HFFc6 (cell line): ENCODE results near the gene C10orf95. TPM values are rescaled to one million over a fixed set of nuclear protein-coding genes. Genes with fewer than 3 reads are reported as not detected.
A peak's percentile ranks its signal among the peaks of the same experiment; 100 is the strongest.

Experiments used
- DNase-seq: peaks from one replicate; pipeline ENCODE4 v3.0.0-alpha.2; 2018
- H3K27ac Mint-ChIP-seq: 2 replicates; pipeline ENCODE4 v1.8.0; 2020; ENCODE audit warnings: mild to moderate bottlenecking, mixed read lengths
- H3K27me3 Mint-ChIP-seq: 2 replicates; pipeline ENCODE4 v1.8.0; 2021; ENCODE audit warnings: mild to moderate bottlenecking, moderate library complexity, mixed read lengths; ENCODE audit not compliant: insufficient read depth
- H3K36me3 Mint-ChIP-seq: 2 replicates; pipeline ENCODE4 v1.8.0; 2021; ENCODE audit warnings: low read depth, mixed read lengths
- H3K4me1 Mint-ChIP-seq: 2 replicates; pipeline ENCODE4 v1.8.0; 2020; ENCODE audit warnings: low read depth, mixed read lengths
- H3K4me3 Mint-ChIP-seq: 2 replicates; pipeline ENCODE4 v1.8.0; 2020; ENCODE audit warnings: mild to moderate bottlenecking, moderate library complexity, mixed read lengths
- H3K9me3 Mint-ChIP-seq: 2 replicates; pipeline ENCODE4 v1.8.0; 2020; ENCODE audit warnings: mild to moderate bottlenecking, mixed read lengths
- total RNA-seq, 6 experiments: library from RNA; stranded (reverse); fragmentation: NEBNext Ultra II Directional; extraction: Animal tissue kit (Norgen Biotek cat#: 25700); gene quantifications; 2 replicates in 1 of 6; 3 replicates in 5 of 6; pipeline ENCODE4 v1.2.3, GENCODE V29; 2021
- TF ChIP-seq, protein P1 (sequence below): fragments of 200-600 bp; sonication (generic); IDR thresholded peaks from 2 replicates; pipeline ENCODE4 v1.5.0; 2021; ENCODE audit warnings: antibody characterized with exemption, mild to moderate bottlenecking

The C10orf95 gene
- total RNA-seq, 6 experiments from 2014 or later, result 0.12 TPM; not detected in 5

DNA sequence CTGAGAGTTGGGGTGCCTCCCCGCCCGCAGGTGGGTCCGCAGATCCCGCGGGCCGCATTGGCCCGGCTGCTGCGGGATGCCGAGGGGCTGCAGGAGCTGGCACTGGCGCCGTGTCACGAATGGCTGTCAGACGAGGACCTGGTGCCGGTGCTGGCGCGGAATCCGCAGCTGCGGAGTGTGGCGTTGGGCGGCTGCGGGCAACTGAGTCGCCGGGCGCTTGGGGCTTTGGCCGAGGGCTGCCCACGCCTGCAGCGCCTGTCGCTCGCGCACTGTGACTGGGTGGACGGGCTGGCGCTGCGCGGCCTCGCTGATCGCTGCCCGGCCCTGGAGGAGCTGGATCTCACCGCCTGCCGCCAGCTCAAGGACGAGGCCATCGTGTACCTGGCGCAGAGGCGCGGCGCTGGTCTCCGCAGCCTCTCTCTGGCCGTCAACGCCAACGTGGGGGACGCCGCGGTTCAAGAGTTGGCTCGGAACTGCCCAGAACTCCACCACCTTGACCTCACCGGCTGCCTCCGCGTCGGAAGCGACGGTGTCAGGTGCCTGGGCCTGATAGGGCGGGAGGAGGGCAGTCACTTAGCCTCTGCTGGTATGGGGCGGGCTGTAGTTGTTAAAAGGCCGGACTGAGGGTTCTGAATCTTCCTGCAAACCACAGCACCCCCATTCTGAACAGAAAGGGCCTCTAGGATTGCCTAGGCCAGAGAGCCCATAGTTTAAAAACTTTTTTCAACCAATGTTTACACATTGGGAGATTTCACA is 29.4 kb downstream of the C10orf95 start:
- TF ChIP-seq, protein P1, sequence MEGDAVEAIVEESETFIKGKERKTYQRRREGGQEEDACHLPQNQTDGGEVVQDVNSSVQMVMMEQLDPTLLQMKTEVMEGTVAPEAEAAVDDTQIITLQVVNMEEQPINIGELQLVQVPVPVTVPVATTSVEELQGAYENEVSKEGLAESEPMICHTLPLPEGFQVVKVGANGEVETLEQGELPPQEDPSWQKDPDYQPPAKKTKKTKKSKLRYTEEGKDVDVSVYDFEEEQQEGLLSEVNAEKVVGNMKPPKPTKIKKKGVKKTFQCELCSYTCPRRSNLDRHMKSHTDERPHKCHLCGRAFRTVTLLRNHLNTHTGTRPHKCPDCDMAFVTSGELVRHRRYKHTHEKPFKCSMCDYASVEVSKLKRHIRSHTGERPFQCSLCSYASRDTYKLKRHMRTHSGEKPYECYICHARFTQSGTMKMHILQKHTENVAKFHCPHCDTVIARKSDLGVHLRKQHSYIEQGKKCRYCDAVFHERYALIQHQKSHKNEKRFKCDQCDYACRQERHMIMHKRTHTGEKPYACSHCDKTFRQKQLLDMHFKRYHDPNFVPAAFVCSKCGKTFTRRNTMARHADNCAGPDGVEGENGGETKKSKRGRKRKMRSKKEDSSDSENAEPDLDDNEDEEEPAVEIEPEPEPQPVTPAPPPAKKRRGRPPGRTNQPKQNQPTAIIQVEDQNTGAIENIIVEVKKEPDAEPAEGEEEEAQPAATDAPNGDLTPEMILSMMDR, result no peak
- Mint-ChIP-seq H3K4me1 (peaks cover 31% of the 10 kb centered on the region), H3K4me3 (peak overlapping the region; percentile 98), H3K9me3 (no peaks in the 10 kb centered on the region), H3K36me3 (no peaks in the 10 kb centered on the region), H3K27me3 (peaks cover 10% of the 10 kb centered on the region), H3K27ac (peak overlapping the region; percentile 60)
- no peak for DNase-seq

DNA sequence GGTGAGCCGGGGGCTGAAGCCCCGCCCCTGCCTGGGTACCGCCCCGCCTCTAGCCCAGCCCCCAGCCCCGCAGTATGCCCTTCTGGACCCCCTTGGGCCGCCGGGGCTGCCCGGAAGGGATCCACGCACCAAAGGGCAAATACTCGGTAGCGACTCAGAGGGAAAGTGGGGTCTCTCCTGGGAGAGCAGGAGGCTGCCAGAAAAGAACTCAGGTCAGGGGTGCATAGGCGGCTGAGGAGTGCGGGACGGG is 29.9 kb downstream of the C10orf95 start:
- TF ChIP-seq, protein P1, result no peak
- DNase-seq, result no peak
- Mint-ChIP-seq H3K9me3 (no peaks in the 10 kb centered on the region), H3K27me3 (peaks cover 10% of the 10 kb centered on the region), H3K4me1 (peaks cover 26% of the 10 kb centered on the region), H3K27ac (no peak overlapping the region), H3K36me3 (no peaks in the 10 kb centered on the region), H3K4me3 (peak overlapping the region; percentile 98)

DNA sequence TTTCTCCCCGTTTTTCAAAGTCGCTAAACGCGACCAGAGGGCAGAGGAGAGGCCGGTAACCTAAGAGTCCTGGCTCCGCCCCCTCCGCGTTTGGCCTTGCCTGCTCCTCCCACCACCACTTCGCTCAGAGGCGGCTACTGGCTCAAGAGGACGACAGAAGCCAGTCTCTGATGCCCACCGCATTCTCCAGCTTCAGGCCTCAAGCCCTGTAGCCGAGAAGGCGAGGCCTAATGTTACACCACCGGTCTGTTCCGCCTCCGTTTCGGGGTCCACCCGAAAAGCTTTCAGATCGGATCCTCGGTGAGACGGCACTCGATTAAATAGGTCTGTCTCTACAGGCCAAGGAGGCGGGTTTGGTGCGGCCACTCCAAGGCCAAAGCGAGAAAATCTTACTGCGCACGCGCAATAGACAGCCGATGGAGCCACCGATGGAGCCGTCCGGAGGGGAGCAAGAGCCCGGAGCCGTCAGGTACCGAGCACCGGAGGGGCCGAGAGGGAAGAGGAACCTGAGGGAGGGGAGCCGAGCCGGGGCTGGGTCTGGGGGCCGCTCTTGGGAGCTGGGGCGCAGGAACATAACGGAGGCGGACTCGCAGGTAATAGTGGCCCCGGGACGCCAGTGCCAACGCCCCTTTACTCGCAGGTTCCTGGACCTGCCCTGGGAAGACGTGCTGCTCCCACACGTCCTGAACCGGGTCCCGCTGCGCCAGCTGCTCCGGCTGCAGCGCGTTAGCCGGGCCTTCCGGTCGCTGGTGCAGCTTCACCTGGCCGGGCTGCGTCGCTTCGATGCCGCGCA is 30.4 kb downstream of the C10orf95 start, which contains the start of gene FBXL15:
Gene FBXL15, plus strand, starts transcription at position 123 of the 793 bp plus-strand sequence. Its CDS starts 294 bp downstream, at position 417.
- Mint-ChIP-seq H3K4me1 (peaks cover 22% of the 10 kb centered on the region), H3K36me3 (no peaks in the 10 kb centered on the region), H3K27ac (peak within 1 kb of the TSS; percentile 94), H3K4me3 (peak within 1 kb of the TSS; percentile 98), H3K9me3 (no peaks in the 10 kb centered on the region), H3K27me3 (peaks cover 13% of the 10 kb centered on the region)
- TF ChIP-seq, protein P1, result no peak
- DNase-seq, result peak; percentile 95

DNA sequence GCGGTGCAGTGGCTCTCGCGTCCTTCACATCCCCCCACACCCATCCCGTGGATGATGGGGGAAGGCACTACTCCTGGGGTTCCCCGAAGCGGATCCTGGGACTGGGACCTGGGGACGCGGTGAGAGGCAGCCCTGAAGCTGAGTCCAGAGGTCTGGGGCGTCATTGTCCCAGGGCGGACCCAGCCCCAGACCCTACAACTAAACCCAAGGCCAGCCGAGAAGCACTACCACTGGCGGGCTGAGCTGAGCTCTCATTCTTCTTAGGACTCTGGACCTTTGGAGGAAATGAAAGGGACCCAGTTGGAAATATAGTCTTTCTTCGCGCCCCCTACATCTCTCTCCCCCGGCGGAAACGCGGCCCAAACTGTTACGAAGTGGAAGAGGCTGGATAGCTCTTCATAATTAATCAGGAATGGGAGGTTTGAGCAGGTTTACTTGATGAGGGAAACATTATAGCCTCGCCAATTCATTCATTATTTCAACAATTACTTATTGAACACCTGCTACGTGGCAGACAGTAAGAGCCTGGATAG is 31.1 kb downstream of the C10orf95 start:
- DNase-seq, result no peak
- no peaks in the 10 kb centered on the region for H3K36me3 Mint-ChIP-seq
- peak overlapping the region; percentile 94 for H3K27ac Mint-ChIP-seq
- peaks cover 22% of the 10 kb centered on the region for H3K4me1 Mint-ChIP-seq
- H3K27me3 Mint-ChIP-seq, result peaks cover 18% of the 10 kb centered on the region
- TF ChIP-seq, protein P1, result no peak
- H3K9me3 Mint-ChIP-seq, result no peaks in the 10 kb centered on the region
- H3K4me3 Mint-ChIP-seq, result peak overlapping the region; percentile 98

DNA sequence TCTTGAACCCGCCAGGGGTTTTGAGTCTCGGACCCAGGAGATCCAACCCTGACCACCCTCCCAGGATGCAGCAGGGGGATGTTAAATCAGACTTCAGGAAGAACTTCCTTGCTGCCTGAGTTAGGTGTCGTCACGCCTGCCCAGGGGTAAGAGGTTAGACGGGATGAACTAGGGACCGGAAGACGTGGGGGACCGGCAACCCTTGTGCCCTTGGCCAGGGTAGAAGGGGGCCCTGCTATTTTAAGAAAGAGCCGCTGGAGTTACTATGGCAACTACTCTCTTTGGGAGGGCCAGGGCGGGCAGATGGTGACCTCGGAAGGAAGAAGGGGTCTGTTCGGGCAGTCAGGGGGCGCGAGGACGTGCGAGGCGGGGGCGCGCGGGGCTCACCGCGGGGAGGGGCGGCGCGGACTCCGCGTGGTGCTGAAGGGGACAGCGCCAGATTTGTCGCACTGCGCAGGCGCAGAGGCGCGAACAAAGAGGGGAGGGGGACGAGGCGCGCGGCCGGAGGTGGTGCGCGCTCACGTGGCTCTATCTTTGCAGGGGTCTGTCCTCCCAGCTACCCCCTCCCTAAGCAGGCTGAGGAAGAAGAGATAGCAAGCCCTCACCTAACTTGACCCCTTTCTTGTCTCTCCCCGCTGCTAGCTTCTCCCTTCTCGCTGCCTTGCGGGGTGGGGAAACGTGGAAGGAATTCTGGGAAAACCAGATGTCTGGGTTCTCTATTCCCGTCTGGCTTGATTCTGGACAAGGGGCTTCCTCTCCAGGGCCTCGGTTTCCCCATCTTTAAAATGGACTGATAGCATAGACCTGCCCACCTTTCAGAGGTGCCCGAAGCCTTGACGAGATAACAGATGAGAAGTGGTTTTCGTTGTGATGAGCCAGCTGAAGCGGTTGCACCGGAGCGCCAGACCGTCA is 31.8 kb downstream of the C10orf95 start:
- H3K27me3 Mint-ChIP-seq, result peaks cover 19% of the 10 kb centered on the region
- DNase-seq, result no peak
- no peak overlapping the region for H3K27ac Mint-ChIP-seq
- H3K4me1 Mint-ChIP-seq, result peaks cover 22% of the 10 kb centered on the region
- TF ChIP-seq, protein P1, result no peak
- no peaks in the 10 kb centered on the region for H3K9me3 Mint-ChIP-seq
- H3K36me3 Mint-ChIP-seq, result no peaks in the 10 kb centered on the region
- peak overlapping the region; percentile 98 for H3K4me3 Mint-ChIP-seq
